ENCODE data around the gene PACSIN1.

Gene PACSIN1, protein sequence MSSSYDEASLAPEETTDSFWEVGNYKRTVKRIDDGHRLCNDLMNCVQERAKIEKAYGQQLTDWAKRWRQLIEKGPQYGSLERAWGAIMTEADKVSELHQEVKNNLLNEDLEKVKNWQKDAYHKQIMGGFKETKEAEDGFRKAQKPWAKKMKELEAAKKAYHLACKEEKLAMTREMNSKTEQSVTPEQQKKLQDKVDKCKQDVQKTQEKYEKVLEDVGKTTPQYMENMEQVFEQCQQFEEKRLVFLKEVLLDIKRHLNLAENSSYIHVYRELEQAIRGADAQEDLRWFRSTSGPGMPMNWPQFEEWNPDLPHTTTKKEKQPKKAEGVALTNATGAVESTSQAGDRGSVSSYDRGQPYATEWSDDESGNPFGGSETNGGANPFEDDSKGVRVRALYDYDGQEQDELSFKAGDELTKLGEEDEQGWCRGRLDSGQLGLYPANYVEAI

GRCh38 chr6:34465531-34466241, at the start of gene PACSIN1:
Gene PACSIN1 (plus strand): TSS chr6:34466076. CDS start chr6:34526306, 60,230 bp downstream.
- H3K36me3 ChIP-seq (ENCODE audit: control insufficient read depth in 2 of 2, insufficient read depth in 1 of 2, low read length in 2 of 2): no peaks in the 10 kb centered on the region
- POLR2A ChIA-PET: interaction anchor here (1.0 to 2.0 kb wide), 2 partner anchors 10 to 40 kb away, joined by 7 read pairs; partner anchors contain the start of gene RPS10
- H3K27ac ChIP-seq (ENCODE audit: extremely low read depth, low read depth, low read length): no peak within 1 kb of the TSS; the same call in 1 of the 2 replicates
- CTCF ChIA-PET: interaction anchor here (0.5 to 0.6 kb wide), 3 partner anchors 15 to 1001 kb away, joined by 3 read pairs; no protein-coding TSS in a partner anchor
- H3K4me3 ChIP-seq (ENCODE audit: low read depth, low read length): peak within 1 kb of the TSS; percentile 40
- H3K4me1 ChIP-seq (ENCODE audit: control insufficient read depth, insufficient read depth, low read length): no peaks in the 10 kb centered on the region
- no peaks in the 10 kb centered on the region for H3K9me3 ChIP-seq (ENCODE audit: control insufficient read depth, insufficient read depth, low read depth, low read length)
- TF ChIP-seq EGR2 (tag by site-specific recombination; IDR thresholded peaks at IDR 0.05; ENCODE audit: low read depth) (peak; percentile 86), ZBTB17 (tag by site-specific recombination; IDR thresholded peaks at IDR 0.05) (peak; percentile 94), ZBTB8A (tag by site-specific recombination; IDR thresholded peaks at IDR 0.05) (peak; percentile 38; the same call in 1 of the 2 replicates), ZNF335 (tag by site-specific recombination; conservative IDR thresholded peaks at IDR 0.05) (peak; percentile 58), ZIC2 (tag by site-specific recombination; IDR thresholded peaks at IDR 0.05) (peak; percentile 56), IKZF3 (tag by site-specific recombination; IDR thresholded peaks at IDR 0.05) (0 out of 2 replicates have a peak, but pooled peaks have one; percentile 7), KLF17 (tag by site-specific recombination; IDR thresholded peaks at IDR 0.05) (no peak), ZNF513 (tag by site-specific recombination; IDR thresholded peaks at IDR 0.05) (0 out of 2 replicates have a peak, but pooled peaks have one; percentile 25), SP2 (tag by site-specific recombination; IDR thresholded peaks at IDR 0.05) (peak; percentile 68), ZNF211 (tag by site-specific recombination; IDR thresholded peaks at IDR 0.05; ENCODE audit: low read depth) (no peak), SP3 (tag by site-specific recombination; IDR thresholded peaks at IDR 0.05) (peak; percentile 26; the same call in 1 of the 2 replicates), ZBTB26 (tag by site-specific recombination; optimal IDR thresholded peaks at IDR 0.05) (peak; percentile 59), ZEB2 (tag by site-specific recombination; IDR thresholded peaks at IDR 0.05) (no peak), ZFP3 (tag by site-specific recombination; IDR thresholded peaks at IDR 0.05; ENCODE audit: low read depth) (no peak), PATZ1 (tag by site-specific recombination; IDR thresholded peaks at IDR 0.05) (0 out of 2 replicates have a peak, but pooled peaks have one; percentile 4), GLIS2 (tag by site-specific recombination; IDR thresholded peaks at IDR 0.05) (peak; percentile 68), ZNF660 (tag by site-specific recombination; IDR thresholded peaks at IDR 0.05) (0 out of 2 replicates have a peak, but pooled peaks have one; percentile 59), GLIS1 (tag by site-specific recombination; IDR thresholded peaks at IDR 0.05) (0 out of 2 replicates have a peak, but pooled peaks have one; percentile 11), SETDB1 (IDR thresholded peaks at IDR 0.05; ENCODE audit: insufficient read length, low read length) (no peak), ZNF76 (tag by site-specific recombination; IDR thresholded peaks at IDR 0.05; ENCODE audit: borderline replicate concordance, low read depth) (peak; percentile 48; the same call in 1 of the 2 replicates), ZFHX2 (tag by site-specific recombination; conservative IDR thresholded peaks at IDR 0.05) (peak; percentile 77)
- TF ChIP-seq, protein P1, sequence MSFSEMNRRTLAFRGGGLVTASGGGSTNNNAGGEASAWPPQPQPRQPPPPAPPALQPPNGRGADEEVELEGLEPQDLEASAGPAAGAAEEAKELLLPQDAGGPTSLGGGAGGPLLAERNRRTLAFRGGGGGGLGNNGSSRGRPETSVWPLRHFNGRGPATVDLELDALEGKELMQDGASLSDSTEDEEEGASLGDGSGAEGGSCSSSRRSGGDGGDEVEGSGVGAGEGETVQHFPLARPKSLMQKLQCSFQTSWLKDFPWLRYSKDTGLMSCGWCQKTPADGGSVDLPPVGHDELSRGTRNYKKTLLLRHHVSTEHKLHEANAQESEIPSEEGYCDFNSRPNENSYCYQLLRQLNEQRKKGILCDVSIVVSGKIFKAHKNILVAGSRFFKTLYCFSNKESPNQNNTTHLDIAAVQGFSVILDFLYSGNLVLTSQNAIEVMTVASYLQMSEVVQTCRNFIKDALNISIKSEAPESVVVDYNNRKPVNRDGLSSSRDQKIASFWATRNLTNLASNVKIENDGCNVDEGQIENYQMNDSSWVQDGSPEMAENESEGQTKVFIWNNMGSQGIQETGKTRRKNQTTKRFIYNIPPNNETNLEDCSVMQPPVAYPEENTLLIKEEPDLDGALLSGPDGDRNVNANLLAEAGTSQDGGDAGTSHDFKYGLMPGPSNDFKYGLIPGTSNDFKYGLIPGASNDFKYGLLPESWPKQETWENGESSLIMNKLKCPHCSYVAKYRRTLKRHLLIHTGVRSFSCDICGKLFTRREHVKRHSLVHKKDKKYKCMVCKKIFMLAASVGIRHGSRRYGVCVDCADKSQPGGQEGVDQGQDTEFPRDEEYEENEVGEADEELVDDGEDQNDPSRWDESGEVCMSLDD (tag by site-specific recombination; IDR thresholded peaks at IDR 0.05): no peak
- TF ChIP-seq, protein P2, sequence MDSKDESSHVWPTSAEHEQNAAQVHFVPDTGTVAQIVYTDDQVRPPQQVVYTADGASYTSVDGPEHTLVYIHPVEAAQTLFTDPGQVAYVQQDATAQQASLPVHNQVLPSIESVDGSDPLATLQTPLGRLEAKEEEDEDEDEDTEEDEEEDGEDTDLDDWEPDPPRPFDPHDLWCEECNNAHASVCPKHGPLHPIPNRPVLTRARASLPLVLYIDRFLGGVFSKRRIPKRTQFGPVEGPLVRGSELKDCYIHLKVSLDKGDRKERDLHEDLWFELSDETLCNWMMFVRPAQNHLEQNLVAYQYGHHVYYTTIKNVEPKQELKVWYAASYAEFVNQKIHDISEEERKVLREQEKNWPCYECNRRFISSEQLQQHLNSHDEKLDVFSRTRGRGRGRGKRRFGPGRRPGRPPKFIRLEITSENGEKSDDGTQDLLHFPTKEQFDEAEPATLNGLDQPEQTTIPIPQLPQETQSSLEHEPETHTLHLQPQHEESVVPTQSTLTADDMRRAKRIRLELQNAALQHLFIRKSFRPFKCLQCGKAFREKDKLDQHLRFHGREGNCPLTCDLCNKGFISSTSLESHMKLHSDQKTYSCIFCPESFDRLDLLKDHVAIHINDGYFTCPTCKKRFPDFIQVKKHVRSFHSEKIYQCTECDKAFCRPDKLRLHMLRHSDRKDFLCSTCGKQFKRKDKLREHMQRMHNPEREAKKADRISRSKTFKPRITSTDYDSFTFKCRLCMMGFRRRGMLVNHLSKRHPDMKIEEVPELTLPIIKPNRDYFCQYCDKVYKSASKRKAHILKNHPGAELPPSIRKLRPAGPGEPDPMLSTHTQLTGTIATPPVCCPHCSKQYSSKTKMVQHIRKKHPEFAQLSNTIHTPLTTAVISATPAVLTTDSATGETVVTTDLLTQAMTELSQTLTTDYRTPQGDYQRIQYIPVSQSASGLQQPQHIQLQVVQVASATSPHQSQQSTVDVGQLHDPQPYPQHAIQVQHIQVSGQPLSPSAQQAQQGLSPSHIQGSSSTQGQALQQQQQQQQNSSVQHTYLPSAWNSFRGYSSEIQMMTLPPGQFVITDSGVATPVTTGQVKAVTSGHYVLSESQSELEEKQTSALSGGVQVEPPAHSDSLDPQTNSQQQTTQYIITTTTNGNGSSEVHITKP (tag by site-specific recombination; IDR thresholded peaks at IDR 0.05): peak; percentile 94

All from HEK293 (cell line).